Sigmoid colon (tissue), 7 donors: Measurements from ENCODE around the gene PARP9. TPM values are rescaled to one million over a fixed set of nuclear protein-coding genes. Genes with fewer than 3 reads are reported as not detected.

Source experiments
- DNase-seq: peaks from one replicate; pipeline ENCODE4 v3.0.0-alpha.2; 2019
- H3K27ac ChIP-seq, 4 donors: fragments of 200-600 bp; sonication (generic); one replicate each; pipeline ENCODE4 v1.5.1; 2016 to 2019; ENCODE audit warnings: mild to moderate bottlenecking in 1 of 4
- H3K27me3 ChIP-seq, 3 donors: fragments of 200-600 bp; sonication (generic); one replicate each; pipeline ENCODE4 v1.5.1; 2019; ENCODE audit warnings: mild to moderate bottlenecking in 1 of 3
- H3K36me3 ChIP-seq, 4 donors: fragments of 200-600 bp; sonication (generic); one replicate each; pipeline ENCODE4 v1.5.1; 2016 to 2019
- H3K4me1 ChIP-seq, 4 donors: fragments of 200-600 bp; sonication (generic); one replicate each; pipeline ENCODE4 v1.5.1; 2017 to 2019
- H3K4me3 ChIP-seq, 4 donors: fragments of 200-600 bp; sonication (generic); one replicate each; pipeline ENCODE4 v1.5.1; 2017 to 2019; ENCODE audit warnings: mild to moderate bottlenecking in 2 of 4, moderate library complexity in 1 of 4
- H3K9me3 ChIP-seq, 4 donors: fragments of 200-600 bp in 3 of 4; sonication (generic) in 3 of 4; one replicate each; pipeline versions ENCODE4 v1.5.1 to v1.6.1; 2013 to 2019
- EP300 ChIP-seq, 4 donors: sonication (generic); formaldehyde crosslinking; IDR thresholded peaks; one replicate each; pipeline ENCODE4 v1.6.1; 2017; ENCODE audit warnings: antibody characterized with exemption in 4 of 4
- POLR2A ChIP-seq, 2 donors: fragments of 450-650 bp; IDR thresholded peaks; one replicate each; pipeline ENCODE4 v1.6.1; 2016; ENCODE audit warnings: antibody characterized with exemption in 2 of 2, mild to moderate bottlenecking in 2 of 2, moderate library complexity in 2 of 2
- POLR2AphosphoS5 ChIP-seq, 4 donors: sonication (generic); formaldehyde crosslinking; IDR thresholded peaks; one replicate each; pipeline ENCODE4 v1.6.1; 2017; ENCODE audit warnings: antibody characterized with exemption in 4 of 4
- WGBS, 2 donors: extraction: QIAGEN DNeasy Blood & Tissue Kit; methylation state at CpG; one replicate each; pipeline ENCODE4 v1.1.7; 2013; 5-methylcytosine and 5-hydroxymethylcytosine counted together
- intact Hi-C: fragments of 100-400 bp; cut with DNase I; formaldehyde crosslinking; loops from one replicate; pipeline ENCODE4 v1.15.1; 2023
- polyA plus RNA-seq, 3 donors: library from polyadenylated mRNA; stranded (reverse); fragments of 200-250 nt; gene quantifications; one replicate each; pipeline ENCODE4 v1.2.3, GENCODE V29; 2013
- total RNA-seq, 4 donors: library from RNA; depleted of rRNA; stranded (reverse); fragments of >200 nt; gene quantifications; one replicate each; pipeline ENCODE4 v1.1.0, GENCODE V29; 2016
- TF ChIP-seq, protein P1 (sequence below), 4 experiments: fragments of 450-650 bp in 3 of 4; fragments of 200-600 bp in 1 of 4; IDR thresholded peaks; one replicate each; pipeline ENCODE4 v1.5.1; 2016 to 2019; ENCODE audit warnings: antibody characterized with exemption in 4 of 4, mild to moderate bottlenecking in 3 of 4, moderate library complexity in 2 of 4
- donor health status: healthy with polysubstance abuse.
- donor health status: Bipolar disorder and iron deficiency.
- donor health status: healthy.

PARP9 gene
- total and polyA plus RNA-seq, 7 donors = 20.4 to 48.4 (median 29.6) TPM

DNA sequence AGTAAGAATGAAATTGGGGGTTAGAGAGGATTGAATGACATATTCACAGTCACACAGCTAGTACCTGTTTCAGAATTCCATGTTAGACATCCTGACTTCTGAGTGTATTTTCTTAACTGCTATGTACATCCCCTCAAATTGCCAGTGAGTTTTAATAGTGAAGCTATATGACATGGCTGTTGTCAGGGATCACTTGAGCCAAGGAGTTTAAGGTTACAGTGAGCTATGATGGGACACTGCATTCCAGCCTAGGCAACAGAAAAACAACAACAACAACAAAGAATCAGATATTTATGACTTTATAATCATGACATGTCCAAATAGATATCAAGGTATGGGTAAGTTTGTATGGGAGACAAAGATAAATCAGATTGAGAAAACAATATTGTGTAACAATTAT, 29.9 kb upstream of the PARP9 start:
- Histone ChIP-seq H3K4me3 (no peak overlapping the region), H3K36me3 (no peaks in the 10 kb centered on the region), H3K27me3 (no peaks in the 10 kb centered on the region), H3K27ac (no peak overlapping the region), H3K4me1 (no peaks in the 10 kb centered on the region), H3K9me3 (no peaks in the 10 kb centered on the region)
- intact Hi-C loops = no loop called here
- no peak for DNase-seq
- TF ChIP-seq POLR2A (IDR thresholded peaks at IDR 0.05) (no peak), POLR2AphosphoS5 (IDR thresholded peaks at IDR 0.05) (no peak), EP300 (IDR thresholded peaks at IDR 0.05) (no peak)

DNA sequence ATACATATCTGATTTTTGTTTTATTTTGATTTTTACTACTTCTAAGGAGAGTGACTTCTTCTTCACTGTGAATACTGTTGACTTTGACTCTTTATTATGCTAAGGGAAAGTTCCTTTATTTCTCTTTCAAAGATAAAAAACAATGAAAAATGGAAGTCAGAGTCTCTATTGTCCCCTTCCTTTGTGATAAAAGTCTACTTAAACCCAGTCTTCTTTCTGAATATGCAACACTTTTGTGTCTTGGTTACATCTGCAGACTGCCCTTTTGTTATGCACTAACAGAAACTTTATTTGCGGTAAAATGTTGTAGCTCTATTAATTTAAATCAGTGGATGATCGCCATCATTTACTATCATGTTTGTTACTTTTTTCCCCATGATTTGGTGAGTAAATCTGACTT, 26.5 kb upstream of the PARP9 start:
- Histone ChIP-seq H3K36me3 (no peaks in the 10 kb centered on the region), H3K9me3 (no peaks in the 10 kb centered on the region), H3K4me3 (no peak overlapping the region), H3K27ac (no peak overlapping the region), H3K27me3 (no peaks in the 10 kb centered on the region), H3K4me1 (no peaks in the 10 kb centered on the region)
- intact Hi-C loops = no loop called here
- TF ChIP-seq POLR2AphosphoS5 (IDR thresholded peaks at IDR 0.05) (no peak), EP300 (IDR thresholded peaks at IDR 0.05) (no peak), POLR2A (IDR thresholded peaks at IDR 0.05) (no peak)
- TF ChIP-seq, protein P1, sequence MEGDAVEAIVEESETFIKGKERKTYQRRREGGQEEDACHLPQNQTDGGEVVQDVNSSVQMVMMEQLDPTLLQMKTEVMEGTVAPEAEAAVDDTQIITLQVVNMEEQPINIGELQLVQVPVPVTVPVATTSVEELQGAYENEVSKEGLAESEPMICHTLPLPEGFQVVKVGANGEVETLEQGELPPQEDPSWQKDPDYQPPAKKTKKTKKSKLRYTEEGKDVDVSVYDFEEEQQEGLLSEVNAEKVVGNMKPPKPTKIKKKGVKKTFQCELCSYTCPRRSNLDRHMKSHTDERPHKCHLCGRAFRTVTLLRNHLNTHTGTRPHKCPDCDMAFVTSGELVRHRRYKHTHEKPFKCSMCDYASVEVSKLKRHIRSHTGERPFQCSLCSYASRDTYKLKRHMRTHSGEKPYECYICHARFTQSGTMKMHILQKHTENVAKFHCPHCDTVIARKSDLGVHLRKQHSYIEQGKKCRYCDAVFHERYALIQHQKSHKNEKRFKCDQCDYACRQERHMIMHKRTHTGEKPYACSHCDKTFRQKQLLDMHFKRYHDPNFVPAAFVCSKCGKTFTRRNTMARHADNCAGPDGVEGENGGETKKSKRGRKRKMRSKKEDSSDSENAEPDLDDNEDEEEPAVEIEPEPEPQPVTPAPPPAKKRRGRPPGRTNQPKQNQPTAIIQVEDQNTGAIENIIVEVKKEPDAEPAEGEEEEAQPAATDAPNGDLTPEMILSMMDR (IDR thresholded peaks at IDR 0.05) = no peak
- no peak for DNase-seq
- WGBS, 2 donors = 97 to 98% methylated on average over 2 of the region's 2 CpGs

GRCh38 chr3:122589297-122589696, 25.2 kb upstream of the PARP9 start:
- DNase-seq = no peak
- Histone ChIP-seq H3K4me3 (no peak overlapping the region), H3K27ac (no peak overlapping the region), H3K9me3 (no peaks in the 10 kb centered on the region), H3K36me3 (no peaks in the 10 kb centered on the region), H3K27me3 (no peaks in the 10 kb centered on the region), H3K4me1 (no peaks in the 10 kb centered on the region)
- intact Hi-C loops = no loop called here
- TF ChIP-seq POLR2A (IDR thresholded peaks at IDR 0.05) (no peak), EP300 (IDR thresholded peaks at IDR 0.05) (no peak), POLR2AphosphoS5 (IDR thresholded peaks at IDR 0.05) (no peak)
- TF ChIP-seq, protein P1 (IDR thresholded peaks at IDR 0.05) = no peak
- 55 to 68% methylated on average over 5 of the region's 5 CpGs for WGBS, 2 donors

GRCh38 chr3:122587572-122587971, 23.5 kb upstream of the PARP9 start:
- 28 to 50% methylated on average over 2 of the region's 2 CpGs for WGBS, 2 donors
- Histone ChIP-seq H3K4me1 (no peaks in the 10 kb centered on the region), H3K27me3 (no peaks in the 10 kb centered on the region), H3K27ac (no peak overlapping the region), H3K36me3 (no peaks in the 10 kb centered on the region), H3K4me3 (no peak overlapping the region), H3K9me3 (peaks cover 0 to 2% (median 0%) of the 10 kb centered on the region in 4 donors)
- intact Hi-C loops = no loop called here
- no peak for DNase-seq
- TF ChIP-seq POLR2AphosphoS5 (IDR thresholded peaks at IDR 0.05) (no peak), EP300 (IDR thresholded peaks at IDR 0.05) (no peak), POLR2A (IDR thresholded peaks at IDR 0.05) (no peak)
- TF ChIP-seq, protein P1 (IDR thresholded peaks at IDR 0.05) = no peak

- H3K4me1 ChIP-seq = no peaks in the 10 kb centered on the region
- no peaks in the 10 kb centered on the region for H3K27me3 ChIP-seq
- no peak overlapping the region for H3K27ac ChIP-seq
- peaks cover 0 to 6% (median 5%) of the 10 kb centered on the region in 4 donors for H3K9me3 ChIP-seq
- TF ChIP-seq, protein P1 (IDR thresholded peaks at IDR 0.05) = no peak
- TF ChIP-seq POLR2A (IDR thresholded peaks at IDR 0.05) (no peak), EP300 (IDR thresholded peaks at IDR 0.05) (no peak), POLR2AphosphoS5 (IDR thresholded peaks at IDR 0.05) (no peak)
- intact Hi-C loops = no loop called here
- no peaks in the 10 kb centered on the region for H3K36me3 ChIP-seq
- no peak for DNase-seq
- no peak overlapping the region for H3K4me3 ChIP-seq
Observed at GRCh38 chr3:122586773-122587485, 22.8 kb upstream of the PARP9 start.
